H1 (cell line): ENCODE measurements around the gene PRKN. TPM values are rescaled to one million over a fixed set of nuclear protein-coding genes. Genes with fewer than 3 reads are reported as not detected.

ENCODE experiments used
- CTCF ChIA-PET: fragments of 300-600 bp; sonication (Branson Sonifier 250); formaldehyde crosslinking; loops from one replicate; lab custom pipeline; 2021; ENCODE audit not compliant: partially characterized antibody; lab: Charles Lee
- POLR2A ChIA-PET: fragments of 300-600 bp; sonication (Branson Sonifier 250); formaldehyde crosslinking; loops from one replicate; lab custom pipeline; 2021; ENCODE audit warnings: inconsistent platforms; ENCODE audit not compliant: partially characterized antibody; lab: Charles Lee
- DNase-seq, 2 experiments: peaks; one replicate each; pipeline versions ENCODE4 v3.0.0 to v3.0.0-alpha.2; 2010 to 2022; ENCODE audit warnings: low spot score in 2 of 2, low read depth in 1 of 2, mixed read lengths in 1 of 2
- FAIRE-seq: peaks from 2 replicates; lab custom pipeline; 2011; peaks lifted over from hg19 to GRCh38; lab: Jason Lieb, UNC
- H2AFZ ChIP-seq: 2 replicates; pipeline ENCODE4 v1.8.1; 2012; ENCODE audit warnings: low read length, inconsistent platforms
- H2AK5ac ChIP-seq: 2 replicates; pipeline ENCODE4 v1.6.1; 2013; ENCODE audit warnings: low read depth, low read length
- H2BK120ac ChIP-seq: replicated peaks from 2 replicates; pipeline ENCODE3; 2013; ENCODE audit warnings: low read depth, low read length, inconsistent platforms
- H2BK12ac ChIP-seq: 2 replicates; pipeline ENCODE4 v1.6.1; 2013; ENCODE audit warnings: low read depth, low read length
- H2BK15ac ChIP-seq: 2 replicates; pipeline ENCODE4 v1.6.1; 2013; ENCODE audit warnings: low read length
- H2BK20ac ChIP-seq: 2 replicates; pipeline ENCODE4 v1.6.1; 2013; ENCODE audit warnings: low read length
- H2BK5ac ChIP-seq: 2 replicates; pipeline ENCODE4 v1.6.1; 2013; ENCODE audit warnings: low read depth, low read length
- H3K14ac ChIP-seq: 2 replicates; pipeline ENCODE4 v1.6.1; 2013; ENCODE audit warnings: inconsistent platforms; ENCODE audit not compliant: insufficient read length
- H3K18ac ChIP-seq: 2 replicates; pipeline ENCODE4 v1.6.1; 2013; ENCODE audit warnings: low read length; ENCODE audit errors: extremely low read depth
- H3K23ac ChIP-seq: 2 replicates; pipeline ENCODE4 v1.6.1; 2013; ENCODE audit warnings: inconsistent platforms; ENCODE audit not compliant: insufficient read length
- H3K23me2 ChIP-seq: 2 replicates; pipeline ENCODE4 v1.6.1; 2013; ENCODE audit warnings: low read depth, low read length
- H3K27ac ChIP-seq: 2 replicates; pipeline ENCODE4 v1.6.1; 2011; ENCODE audit warnings: low read depth, low read length, inconsistent platforms
- H3K27me3 ChIP-seq, 4 experiments: replicated peaks in 1 of 4; 1 replicate in 1 of 4; 2 replicates in 3 of 4; pipeline versions ENCODE4 v1.6.1 to v1.8.1; 2011 to 2013; ENCODE audit warnings: low read length in 3 of 4, mild to moderate bottlenecking in 3 of 4, inconsistent platforms in 2 of 4, mixed read lengths in 2 of 4, moderate library complexity in 1 of 4; ENCODE audit not compliant: control insufficient read depth in 3 of 4, insufficient read depth in 3 of 4; ENCODE audit errors: extremely low read depth in 1 of 4
- H3K36me3 ChIP-seq, 4 experiments: 2 replicates each; pipeline versions ENCODE4 v1.6.1 to v1.8.1; 2011 to 2013; ENCODE audit warnings: mild to moderate bottlenecking in 4 of 4, low read length in 3 of 4, moderate library complexity in 2 of 4, control low read depth in 1 of 4, inconsistent platforms in 1 of 4; ENCODE audit not compliant: insufficient read depth in 4 of 4, control insufficient read depth in 2 of 4
- H3K4ac ChIP-seq: replicated peaks from 2 replicates; pipeline ENCODE3; 2013; ENCODE audit warnings: low read length, low read depth, mixed read lengths, inconsistent platforms; ENCODE audit not compliant: insufficient read length
- H3K4me1 ChIP-seq, 4 experiments: replicated peaks in 1 of 4; 1 replicate in 1 of 4; 2 replicates in 3 of 4; pipeline versions ENCODE4 v1.6.1 to v1.8.1; 2011 to 2013; ENCODE audit warnings: low read length in 3 of 4, inconsistent platforms in 2 of 4, mixed read lengths in 1 of 4; ENCODE audit not compliant: insufficient read depth in 4 of 4, control insufficient read depth in 3 of 4
- H3K4me2 ChIP-seq, 2 experiments: 2 replicates each; pipeline versions ENCODE4 v1.6.1 to v1.8.1; 2011 to 2013; ENCODE audit warnings: low read depth in 2 of 2, low read length in 2 of 2, control low read depth in 1 of 2, inconsistent platforms in 1 of 2, mild to moderate bottlenecking in 1 of 2; ENCODE audit not compliant: insufficient read depth in 1 of 2
- H3K4me3 ChIP-seq, 4 experiments: fragments of 200-600, 300-600 bp in 1 of 4; sonication (generic), shearing (Covaris generic), sonication (Bioruptor Twin) in 1 of 4; 2 replicates each; pipeline versions ENCODE4 v1.5.1 to v1.8.1; 2011 to 2016; ENCODE audit warnings: low read length in 4 of 4, low read depth in 3 of 4, control low read depth in 2 of 4, inconsistent platforms in 2 of 4, mild to moderate bottlenecking in 2 of 4, mixed read lengths in 1 of 4, moderate library complexity in 1 of 4; ENCODE audit not compliant: insufficient read depth in 2 of 4; ENCODE audit errors: extremely low read depth in 1 of 4
- H3K56ac ChIP-seq: replicated peaks from 2 replicates; pipeline ENCODE3; 2013; ENCODE audit warnings: low read depth, mild to moderate bottlenecking, mixed read lengths, low read length, inconsistent platforms; ENCODE audit not compliant: insufficient read length
- H3K79me1 ChIP-seq: 2 replicates; pipeline ENCODE4 v1.6.1; 2013; ENCODE audit warnings: low read depth, low read length, control low read depth
- H3K79me2 ChIP-seq, 2 experiments: 2 replicates each; pipeline versions ENCODE4 v1.6.1 to v1.8.1; 2012 to 2013; ENCODE audit warnings: low read length in 2 of 2, mild to moderate bottlenecking in 2 of 2, inconsistent platforms in 1 of 2; ENCODE audit not compliant: insufficient read depth in 2 of 2, control insufficient read depth in 1 of 2
- H3K9ac ChIP-seq, 4 experiments: replicated peaks in 1 of 4; 1 replicate in 1 of 4; 2 replicates in 3 of 4; pipeline versions ENCODE4 v1.6.1 to v1.8.1; 2011 to 2013; ENCODE audit warnings: low read depth in 3 of 4, low read length in 3 of 4, control low read depth in 2 of 4, mild to moderate bottlenecking in 2 of 4, moderate library complexity in 2 of 4, inconsistent platforms in 1 of 4; ENCODE audit errors: extremely low read depth in 1 of 4
- H3K9me3 ChIP-seq, 2 experiments: 2 replicates each; pipeline versions ENCODE4 v1.6.1 to v1.8.1; 2012 to 2013; ENCODE audit warnings: mild to moderate bottlenecking in 2 of 2, moderate library complexity in 2 of 2, control low read depth in 1 of 2, inconsistent platforms in 1 of 2, low read depth in 1 of 2, low read length in 1 of 2, mixed read lengths in 1 of 2; ENCODE audit not compliant: insufficient read depth in 2 of 2
- H4K20me1 ChIP-seq, 2 experiments: replicated peaks in 1 of 2; 2 replicates each; pipeline versions ENCODE3 to v1.8.1; 2011 to 2013; ENCODE audit warnings: inconsistent platforms in 2 of 2, low read length in 2 of 2, mild to moderate bottlenecking in 1 of 2; ENCODE audit not compliant: insufficient read depth in 2 of 2, control insufficient read depth in 1 of 2
- H4K5ac ChIP-seq: 2 replicates; pipeline ENCODE4 v1.6.1; 2013; ENCODE audit warnings: low read length, low read depth, mixed read lengths, inconsistent platforms; ENCODE audit not compliant: insufficient read length
- H4K8ac ChIP-seq: 2 replicates; pipeline ENCODE4 v1.8.0; 2013; ENCODE audit warnings: mild to moderate bottlenecking, moderate library complexity, low read length, inconsistent platforms; ENCODE audit not compliant: insufficient read depth; ENCODE audit errors: extremely low read depth
- H4K91ac ChIP-seq: replicated peaks from 2 replicates; pipeline ENCODE3; 2013; ENCODE audit warnings: low read length, mixed read lengths, inconsistent platforms; ENCODE audit not compliant: insufficient read length
- GABPA ChIP-seq: IDR thresholded peaks from 2 replicates; pipeline ENCODE4 v1.6.1; 2011; ENCODE audit warnings: mild to moderate bottlenecking, low read length, moderate library complexity, borderline replicate concordance; ENCODE audit not compliant: insufficient read depth
- POLR2A ChIP-seq, 2 experiments: IDR thresholded peaks; 1 replicate in 1 of 2; 2 replicates in 1 of 2; pipeline ENCODE4 v1.6.1; 2011; ENCODE audit warnings: low read depth in 2 of 2, low read length in 2 of 2, mild to moderate bottlenecking in 2 of 2; ENCODE audit errors: control extremely low read depth in 1 of 2
- SIRT6 ChIP-seq: IDR thresholded peaks from one replicate; pipeline ENCODE4 v1.7.1; 2012; ENCODE audit warnings: low read length, inconsistent platforms
- WGBS, 2 experiments: shearing (Covaris generic) in 1 of 2; methylation state at CpG; one replicate each; pipeline versions ENCODE4 v1.1.6 to v1.1.7; 2013 to 2015; ENCODE audit warnings: low lambda C conversion rate in 2 of 2, mixed read lengths in 2 of 2, inconsistent platforms in 1 of 2, low coverage in 1 of 2, missing lambda C conversion rate in 1 of 2; ENCODE audit not compliant: insufficient replicate concordance in 2 of 2, insufficient coverage in 1 of 2, insufficient read length in 1 of 2; ENCODE audit errors: extremely low coverage in 1 of 2, missing lambda C conversion rate in 1 of 2; 5-methylcytosine and 5-hydroxymethylcytosine counted together
- polyA plus RNA-seq, 7 experiments: library from polyadenylated mRNA; depleted of rRNA in 3 of 7; stranded (reverse) in 5 of 7; unstranded in 2 of 7; fragments of >200 nt in 5 of 7; fragments of 200-250 nt in 2 of 7; gene quantifications; 1 replicate in 5 of 7; 2 replicates in 1 of 7; 4 replicates in 1 of 7; pipeline versions ENCODE4 v1.2.1 to v1.2.3, GENCODE V29; 2011 to 2013; ENCODE audit warnings: missing spikeins in 2 of 7, mixed read lengths in 2 of 7
- total RNA-seq: library from RNA; stranded (reverse); fragmentation: NEBNext Ultra II Directional; extraction: Animal tissue kit (Norgen Biotek cat#: 25700); gene quantifications from 2 replicates; pipeline ENCODE4 v1.2.1, GENCODE V29; 2021

The PRKN gene
- total and polyA plus RNA-seq, 2 of the 8 experiments (the other 6 are each of a cell fraction or from before 2014, with no cell fraction given): 0.13 to 0.29 TPM

DNA sequence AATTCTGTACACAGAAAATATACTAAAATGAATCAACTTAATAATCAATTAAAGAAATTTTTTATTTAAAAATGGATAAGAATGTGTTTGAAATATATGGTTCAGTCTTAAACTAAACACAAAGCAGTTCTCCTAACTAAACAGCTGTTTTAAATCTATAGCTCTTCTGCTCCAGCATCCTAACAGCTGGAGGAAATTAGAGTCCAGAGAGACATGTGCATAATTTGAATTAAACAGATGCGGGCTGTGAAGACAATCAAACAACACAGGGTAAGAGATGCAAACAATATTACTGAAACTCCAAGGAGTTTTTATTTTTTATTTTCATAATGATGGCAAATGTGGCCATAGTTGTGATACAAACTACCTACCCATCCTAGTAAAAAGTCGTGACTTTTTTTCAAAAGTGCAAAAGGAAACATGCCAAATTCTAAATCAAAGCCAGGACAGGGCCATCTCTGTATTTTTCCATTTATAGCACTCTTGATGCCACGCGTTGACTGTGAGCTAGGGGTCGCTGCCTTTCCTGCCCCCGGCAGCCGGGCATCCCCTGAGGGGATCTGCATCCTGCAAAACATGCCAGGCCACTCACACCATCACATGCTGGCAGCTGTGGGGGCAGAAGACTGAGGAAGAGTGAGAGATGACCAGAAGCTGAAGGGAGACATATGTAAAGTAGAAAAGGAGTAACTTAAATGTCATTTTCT, 310.6 kb downstream of the PRKN start:
- ChIA-PET POLR2A (no interaction called here), CTCF (interaction anchor here (0.9 to 2.2 kb wide), 2 partner anchors 10 to 24 kb away, joined by 3 to 7 read pairs; no protein-coding TSS in a partner anchor)
- DNase-seq (no peak), FAIRE-seq (no peak)
- no peaks in the 10 kb centered on the region for H3K79me2 ChIP-seq
- WGBS, 2 experiments: 92% methylated on average over 7 of the region's 7 CpGs; no CpG with 5 or more reads in 1 of the 2 experiments
- no peaks in the 10 kb centered on the region for H3K27me3 ChIP-seq
- H3K27ac ChIP-seq: no peak overlapping the region
- no peaks in the 10 kb centered on the region for H3K36me3 ChIP-seq
- no peaks in the 10 kb centered on the region for H3K4me1 ChIP-seq
- no peak overlapping the region for H2BK12ac ChIP-seq
- no peak overlapping the region for H3K14ac ChIP-seq
- no peaks in the 10 kb centered on the region for H3K79me1 ChIP-seq
- no peak overlapping the region for H2BK15ac ChIP-seq
- H3K4me3 ChIP-seq: no peak overlapping the region
- no peak overlapping the region for H3K56ac ChIP-seq
- H4K5ac ChIP-seq: no peak overlapping the region
- H3K18ac ChIP-seq: no peak overlapping the region
- no peak overlapping the region for H3K4me2 ChIP-seq
- no peak overlapping the region for H4K91ac ChIP-seq
- no peak overlapping the region for H3K4ac ChIP-seq
- H2BK20ac ChIP-seq: no peak overlapping the region
- no peaks in the 10 kb centered on the region for H3K9me3 ChIP-seq
- no peak overlapping the region for H3K9ac ChIP-seq
- no peak overlapping the region for H2AK5ac ChIP-seq
- H2BK5ac ChIP-seq: no peak overlapping the region
- no peak overlapping the region for H3K23ac ChIP-seq
- H4K8ac ChIP-seq: no peak overlapping the region; the same call in 1 of the 2 replicates
- H3K23me2 ChIP-seq: no peaks in the 10 kb centered on the region
- H4K20me1 ChIP-seq: no peaks in the 10 kb centered on the region
- H2BK120ac ChIP-seq: no peak overlapping the region
- H2AFZ ChIP-seq: no peak overlapping the region
- TF ChIP-seq POLR2A (IDR thresholded peaks at IDR 0.05; ENCODE audit: control extremely low read depth in 1 of 2, low read depth in 2 of 2, low read length in 2 of 2) (no peak), SIRT6 (no peak), GABPA (no peak)
